Loucy (cell line): ENCODE results near the gene DUSP9.

ENCODE experiments used
- EZH2phosphoT487 ChIP-seq: fragments of 200-600 bp; IDR thresholded peaks from 2 replicates; pipeline ENCODE4 v1.6.1; 2018; ENCODE audit warnings: antibody characterized with exemption, mild to moderate bottlenecking, moderate library complexity, borderline replicate concordance
- TF ChIP-seq, protein P1 (sequence below): fragments of 200-600 bp; sonication (generic); conservative IDR thresholded peaks from 2 replicates; pipeline ENCODE4 v1.5.1; 2014; ENCODE audit warnings: mild to moderate bottlenecking, antibody characterized with exemption, low read length

- TF ChIP-seq, protein P1, sequence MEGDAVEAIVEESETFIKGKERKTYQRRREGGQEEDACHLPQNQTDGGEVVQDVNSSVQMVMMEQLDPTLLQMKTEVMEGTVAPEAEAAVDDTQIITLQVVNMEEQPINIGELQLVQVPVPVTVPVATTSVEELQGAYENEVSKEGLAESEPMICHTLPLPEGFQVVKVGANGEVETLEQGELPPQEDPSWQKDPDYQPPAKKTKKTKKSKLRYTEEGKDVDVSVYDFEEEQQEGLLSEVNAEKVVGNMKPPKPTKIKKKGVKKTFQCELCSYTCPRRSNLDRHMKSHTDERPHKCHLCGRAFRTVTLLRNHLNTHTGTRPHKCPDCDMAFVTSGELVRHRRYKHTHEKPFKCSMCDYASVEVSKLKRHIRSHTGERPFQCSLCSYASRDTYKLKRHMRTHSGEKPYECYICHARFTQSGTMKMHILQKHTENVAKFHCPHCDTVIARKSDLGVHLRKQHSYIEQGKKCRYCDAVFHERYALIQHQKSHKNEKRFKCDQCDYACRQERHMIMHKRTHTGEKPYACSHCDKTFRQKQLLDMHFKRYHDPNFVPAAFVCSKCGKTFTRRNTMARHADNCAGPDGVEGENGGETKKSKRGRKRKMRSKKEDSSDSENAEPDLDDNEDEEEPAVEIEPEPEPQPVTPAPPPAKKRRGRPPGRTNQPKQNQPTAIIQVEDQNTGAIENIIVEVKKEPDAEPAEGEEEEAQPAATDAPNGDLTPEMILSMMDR: no peak
- TF ChIP-seq EZH2phosphoT487: no peak
Measured at GRCh38 chrX:153669901-153670731, 23.1 kb downstream of the DUSP9 start.
